ES-I3 (cell line): ENCODE measurements around the gene GJB4.

ENCODE experiments used
- H3K36me3 ChIP-seq: 2 replicates; pipeline ENCODE4 v1.6.1; 2013; ENCODE audit warnings: mild to moderate bottlenecking, low read length, control low read depth, moderate library complexity; ENCODE audit not compliant: insufficient read depth
- H3K4me1 ChIP-seq: 2 replicates; pipeline ENCODE4 v1.6.1; 2013; ENCODE audit warnings: mild to moderate bottlenecking, control low read depth, low read length; ENCODE audit not compliant: insufficient read depth
- H3K9ac ChIP-seq: 2 replicates; pipeline ENCODE4 v1.6.1; 2013; ENCODE audit warnings: low read depth, mild to moderate bottlenecking, low read length, moderate library complexity
- H3K9me3 ChIP-seq: 2 replicates; pipeline ENCODE4 v1.6.1; 2013; ENCODE audit warnings: mild to moderate bottlenecking, low read length, moderate library complexity; ENCODE audit not compliant: control insufficient read depth, insufficient read depth

Gene GJB4

GRCh38 chr1:34778381-34778780 lies 18.8 kb downstream of the GJB4 start:
- H3K9ac ChIP-seq: no peak overlapping the region
- 0 out of 2 replicates have a peak, but pooled peaks cover 5% of the 10 kb centered on the region for H3K4me1 ChIP-seq
- H3K36me3 ChIP-seq: no peaks in the 10 kb centered on the region
- no peaks in the 10 kb centered on the region for H3K9me3 ChIP-seq

GRCh38 chr1:34779005-34779404 lies 19.5 kb downstream of the GJB4 start:
- no peaks in the 10 kb centered on the region for H3K9me3 ChIP-seq
- no peaks in the 10 kb centered on the region for H3K36me3 ChIP-seq
- H3K9ac ChIP-seq: no peak overlapping the region
- 0 out of 2 replicates have a peak, but pooled peaks cover 5% of the 10 kb centered on the region for H3K4me1 ChIP-seq

GRCh38 chr1:34779526-34779925 lies 20.0 kb downstream of the GJB4 start:
- no peaks in the 10 kb centered on the region for H3K36me3 ChIP-seq
- H3K9ac ChIP-seq: no peak overlapping the region
- H3K9me3 ChIP-seq: no peaks in the 10 kb centered on the region
- 0 out of 2 replicates have a peak, but pooled peaks cover 5% of the 10 kb centered on the region for H3K4me1 ChIP-seq

GRCh38 chr1:34779962-34780361 lies 20.4 kb downstream of the GJB4 start:
- Histone ChIP-seq H3K9me3 (no peaks in the 10 kb centered on the region), H3K9ac (no peak overlapping the region), H3K4me1 (0 out of 2 replicates have a peak, but pooled peaks cover 5% of the 10 kb centered on the region), H3K36me3 (no peaks in the 10 kb centered on the region)

GRCh38 chr1:34780528-34780927 lies 21.0 kb downstream of the GJB4 start:
- H3K4me1 ChIP-seq: 0 out of 2 replicates have a peak, but pooled peaks cover 5% of the 10 kb centered on the region
- no peaks in the 10 kb centered on the region for H3K36me3 ChIP-seq
- H3K9ac ChIP-seq: peak overlapping the region; percentile 73; the same call in 1 of the 2 replicates
- H3K9me3 ChIP-seq: no peaks in the 10 kb centered on the region

- Histone ChIP-seq H3K4me1 (0 out of 2 replicates have a peak, but pooled peaks cover 5% of the 10 kb centered on the region), H3K36me3 (no peaks in the 10 kb centered on the region), H3K9me3 (no peaks in the 10 kb centered on the region), H3K9ac (peak within 1 kb of the TSS; percentile 73)
Observed at GRCh38 chr1:34781071-34781843, 21.7 kb downstream of the GJB4 start, which contains the start of gene GJB3. GJB3 (plus strand) TSS chr1:34781214; CDS start chr1:34784763, 3,549 bp downstream.

- no peaks in the 10 kb centered on the region for H3K36me3 ChIP-seq
- peak overlapping the region; percentile 73; the same call in 1 of the 2 replicates for H3K9ac ChIP-seq
- H3K9me3 ChIP-seq: no peaks in the 10 kb centered on the region
- H3K4me1 ChIP-seq: 0 out of 2 replicates have a peak, but pooled peaks cover 5% of the 10 kb centered on the region
Observed at GRCh38 chr1:34781844-34782391, 22.4 kb downstream of the GJB4 start.

- no peak overlapping the region for H3K9ac ChIP-seq
- H3K9me3 ChIP-seq: no peaks in the 10 kb centered on the region
- H3K4me1 ChIP-seq: 0 out of 2 replicates have a peak, but pooled peaks cover 5% of the 10 kb centered on the region
- H3K36me3 ChIP-seq: no peaks in the 10 kb centered on the region
Observed at GRCh38 chr1:34784751-34785221, 25.2 kb downstream of the GJB4 start.

GRCh38 chr1:34785231-34785874 lies 25.8 kb downstream of the GJB4 start:
- Histone ChIP-seq H3K36me3 (no peaks in the 10 kb centered on the region), H3K9me3 (no peaks in the 10 kb centered on the region), H3K4me1 (0 out of 2 replicates have a peak, but pooled peaks cover 5% of the 10 kb centered on the region), H3K9ac (no peak overlapping the region)

- Histone ChIP-seq H3K36me3 (no peaks in the 10 kb centered on the region), H3K4me1 (0 out of 2 replicates have a peak, but pooled peaks cover 5% of the 10 kb centered on the region), H3K9me3 (no peaks in the 10 kb centered on the region), H3K9ac (no peak overlapping the region)
Observed at GRCh38 chr1:34785875-34786470, 26.4 kb downstream of the GJB4 start.

GRCh38 chr1:34786521-34787325 lies 27.2 kb downstream of the GJB4 start:
- no peaks in the 10 kb centered on the region for H3K9me3 ChIP-seq
- 0 out of 2 replicates have a peak, but pooled peaks cover 5% of the 10 kb centered on the region for H3K4me1 ChIP-seq
- no peaks in the 10 kb centered on the region for H3K36me3 ChIP-seq
- H3K9ac ChIP-seq: no peak overlapping the region

- no peak overlapping the region for H3K9ac ChIP-seq
- H3K9me3 ChIP-seq: no peaks in the 10 kb centered on the region
- no peaks in the 10 kb centered on the region for H3K36me3 ChIP-seq
- no peaks in the 10 kb centered on the region for H3K4me1 ChIP-seq
Observed at GRCh38 chr1:34787461-34788420, 28.2 kb downstream of the GJB4 start.

- no peaks in the 10 kb centered on the region for H3K36me3 ChIP-seq
- H3K4me1 ChIP-seq: no peaks in the 10 kb centered on the region
- no peaks in the 10 kb centered on the region for H3K9me3 ChIP-seq
- H3K9ac ChIP-seq: no peak overlapping the region
Observed at GRCh38 chr1:34790985-34791384, 31.4 kb downstream of the GJB4 start.
